Adrenal gland (tissue), 5 donors: ENCODE measurements around the gene PDCD1LG2.

Experiments used
- CTCF ChIP-seq, 6 experiments: fragments of 450-650 bp in 4 of 6; fragments of 200-600 bp in 2 of 6; sonication (generic) in 1 of 6; IDR thresholded peaks; 1 replicate in 5 of 6; 2 replicates in 1 of 6; pipeline versions ENCODE4 v1.5.1 to v1.8.0; 2016 to 2021; ENCODE audit warnings: antibody characterized with exemption in 6 of 6, mild to moderate bottlenecking in 2 of 6, moderate library complexity in 1 of 6
- POLR2A ChIP-seq, 2 donors: fragments of 450-650 bp; IDR thresholded peaks; one replicate each; pipeline ENCODE4 v1.6.1; 2017; ENCODE audit warnings: antibody characterized with exemption in 2 of 2, mild to moderate bottlenecking in 2 of 2, moderate library complexity in 1 of 2
- donor health status: DM: no; HTN: no; CAD: no.

DNA sequence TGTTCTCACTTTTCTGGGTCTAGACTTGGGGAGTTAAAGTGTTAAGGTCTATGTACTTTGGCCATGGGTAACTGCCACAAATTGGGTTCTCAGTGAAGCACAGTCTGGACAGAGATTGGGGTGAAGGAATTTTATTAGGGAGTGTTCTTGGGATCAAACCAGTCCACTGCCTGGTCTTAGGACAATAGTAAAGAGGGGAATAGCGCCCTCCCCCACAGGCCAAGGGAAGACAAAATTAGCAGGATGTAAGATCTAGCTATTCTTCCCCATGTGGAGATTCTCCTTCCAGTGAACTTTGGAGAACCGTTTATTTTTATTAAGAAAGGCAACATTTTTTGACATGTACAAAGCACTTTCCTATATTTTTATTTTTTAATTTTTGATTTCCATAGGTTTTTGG lies 100.2 kb downstream of the PDCD1LG2 start:
- no peak for TF ChIP-seq CTCF (IDR thresholded peaks at IDR 0.05)
- TF ChIP-seq POLR2A (IDR thresholded peaks at IDR 0.05) = no peak
